ENCODE data around the gene TNIP1. TPM values are rescaled to one million over a fixed set of nuclear protein-coding genes. Genes with fewer than 3 reads are reported as not detected.

TNIP1 gene
- total and polyA plus RNA-seq, 2 donors = 49.9 to 54.7 TPM

- Histone ChIP-seq H3K9me3 (ENCODE audit: control insufficient read depth in 2 of 2, insufficient read depth in 1 of 2, low read length in 1 of 2) (peaks cover 0 to 3% of the 10 kb centered on the region in 2 donors), H3K27ac (ENCODE audit: low read depth in 1 of 2, low read length in 1 of 2) (no peak overlapping the region), H3K27me3 (ENCODE audit: control insufficient read depth in 2 of 2, insufficient read depth in 1 of 2, low read length in 1 of 2) (no peaks in the 10 kb centered on the region), H3K4me3 (ENCODE audit: low read length in 2 of 2) (no peak overlapping the region), H3K4me1 (ENCODE audit: control insufficient read depth in 2 of 2, insufficient read depth in 2 of 2, low read length in 2 of 2) (peaks cover 15 to 31% of the 10 kb centered on the region in 2 donors), H3K36me3 (ENCODE audit: control insufficient read depth in 2 of 2, insufficient read depth in 2 of 2, low read length in 1 of 2) (peaks cover 34 to 38% of the 10 kb centered on the region in 2 donors)
- no peak for DNase-seq (ENCODE audit: low read depth in 6 of 9, low spot score in 9 of 9)
- 93% methylated on average over 6 of the region's 6 CpGs for WGBS
Observed at GRCh38 chr5:151066920-151067319, 13.9 kb downstream of the TNIP1 start.

- Histone ChIP-seq H3K4me3 (ENCODE audit: low read length in 2 of 2) (no peak overlapping the region), H3K27me3 (ENCODE audit: control insufficient read depth in 2 of 2, insufficient read depth in 1 of 2, low read length in 1 of 2) (no peaks in the 10 kb centered on the region), H3K9me3 (ENCODE audit: control insufficient read depth in 2 of 2, insufficient read depth in 1 of 2, low read length in 1 of 2) (peaks cover 0 to 3% of the 10 kb centered on the region in 2 donors), H3K27ac (ENCODE audit: low read depth in 1 of 2, low read length in 1 of 2) (no peak overlapping the region), H3K36me3 (ENCODE audit: control insufficient read depth in 2 of 2, insufficient read depth in 2 of 2, low read length in 1 of 2) (peaks cover 44 to 47% of the 10 kb centered on the region in 2 donors), H3K4me1 (ENCODE audit: control insufficient read depth in 2 of 2, insufficient read depth in 2 of 2, low read length in 2 of 2) (peaks cover 12 to 27% of the 10 kb centered on the region in 2 donors)
- no peak for DNase-seq (ENCODE audit: low read depth in 6 of 9, low spot score in 9 of 9)
- 91% methylated on average over 1 of the region's 1 CpG for WGBS
Observed at GRCh38 chr5:151065609-151066008, 15.2 kb downstream of the TNIP1 start.

GRCh38 chr5:151064916-151065499 lies 15.8 kb downstream of the TNIP1 start:
- H3K27ac ChIP-seq (ENCODE audit: low read depth in 1 of 2, low read length in 1 of 2) = no peak overlapping the region
- H3K36me3 ChIP-seq (ENCODE audit: control insufficient read depth in 2 of 2, insufficient read depth in 2 of 2, low read length in 1 of 2) = peaks cover 49 to 53% of the 10 kb centered on the region in 2 donors
- peaks cover 0 to 3% of the 10 kb centered on the region in 2 donors for H3K9me3 ChIP-seq (ENCODE audit: control insufficient read depth in 2 of 2, insufficient read depth in 1 of 2, low read length in 1 of 2)
- no peak for DNase-seq (ENCODE audit: low read depth in 6 of 9, low spot score in 9 of 9)
- 98% methylated on average over 12 of the region's 12 CpGs for WGBS
- no peaks in the 10 kb centered on the region for H3K27me3 ChIP-seq (ENCODE audit: control insufficient read depth in 2 of 2, insufficient read depth in 1 of 2, low read length in 1 of 2)
- H3K4me3 ChIP-seq (ENCODE audit: low read length in 2 of 2) = no peak overlapping the region
- peaks cover 12 to 31% of the 10 kb centered on the region in 2 donors for H3K4me1 ChIP-seq (ENCODE audit: control insufficient read depth in 2 of 2, insufficient read depth in 2 of 2, low read length in 2 of 2)

GRCh38 chr5:151063142-151063989 lies 17.5 kb downstream of the TNIP1 start:
- no peak overlapping the region for H3K27ac ChIP-seq (ENCODE audit: low read depth in 1 of 2, low read length in 1 of 2)
- DNase-seq (ENCODE audit: low read depth in 6 of 9, low spot score in 9 of 9) = no peak
- peaks cover 3 to 19% of the 10 kb centered on the region in 2 donors for H3K4me1 ChIP-seq (ENCODE audit: control insufficient read depth in 2 of 2, insufficient read depth in 2 of 2, low read length in 2 of 2)
- peaks cover 0 to 3% of the 10 kb centered on the region in 2 donors for H3K9me3 ChIP-seq (ENCODE audit: control insufficient read depth in 2 of 2, insufficient read depth in 1 of 2, low read length in 1 of 2)
- H3K4me3 ChIP-seq (ENCODE audit: low read length in 2 of 2) = no peak overlapping the region
- H3K36me3 ChIP-seq (ENCODE audit: control insufficient read depth in 2 of 2, insufficient read depth in 2 of 2, low read length in 1 of 2) = peaks cover 60 to 62% of the 10 kb centered on the region in 2 donors
- no peaks in the 10 kb centered on the region for H3K27me3 ChIP-seq (ENCODE audit: control insufficient read depth in 2 of 2, insufficient read depth in 1 of 2, low read length in 1 of 2)
- 89% methylated on average over 17 of the region's 17 CpGs for WGBS

GRCh38 chr5:151062405-151063141 lies 18.3 kb downstream of the TNIP1 start:
- no peak for DNase-seq (ENCODE audit: low read depth in 6 of 9, low spot score in 9 of 9)
- over 99% methylated on average over 5 of the region's 5 CpGs for WGBS
- no peak overlapping the region for H3K27ac ChIP-seq (ENCODE audit: low read depth in 1 of 2, low read length in 1 of 2)
- peaks cover 2 to 11% of the 10 kb centered on the region in 2 donors for H3K4me1 ChIP-seq (ENCODE audit: control insufficient read depth in 2 of 2, insufficient read depth in 2 of 2, low read length in 2 of 2)
- H3K4me3 ChIP-seq (ENCODE audit: low read length in 2 of 2) = no peak overlapping the region
- H3K9me3 ChIP-seq (ENCODE audit: control insufficient read depth in 2 of 2, insufficient read depth in 1 of 2, low read length in 1 of 2) = peaks cover 0 to 3% of the 10 kb centered on the region in 2 donors
- H3K36me3 ChIP-seq (ENCODE audit: control insufficient read depth in 2 of 2, insufficient read depth in 2 of 2, low read length in 1 of 2) = peaks cover 61 to 66% of the 10 kb centered on the region in 2 donors
- no peaks in the 10 kb centered on the region for H3K27me3 ChIP-seq (ENCODE audit: control insufficient read depth in 2 of 2, insufficient read depth in 1 of 2, low read length in 1 of 2)

- no peaks in the 10 kb centered on the region for H3K27me3 ChIP-seq (ENCODE audit: control insufficient read depth in 2 of 2, insufficient read depth in 1 of 2, low read length in 1 of 2)
- DNase-seq (ENCODE audit: low read depth in 6 of 9, low spot score in 9 of 9) = no peak
- no peak overlapping the region for H3K4me3 ChIP-seq (ENCODE audit: low read length in 2 of 2)
- H3K27ac ChIP-seq (ENCODE audit: low read depth in 1 of 2, low read length in 1 of 2) = no peak overlapping the region
- peaks cover 2 to 8% of the 10 kb centered on the region in 2 donors for H3K4me1 ChIP-seq (ENCODE audit: control insufficient read depth in 2 of 2, insufficient read depth in 2 of 2, low read length in 2 of 2)
- 98% methylated on average over 6 of the region's 6 CpGs for WGBS
- peaks cover 0 to 3% of the 10 kb centered on the region in 2 donors for H3K9me3 ChIP-seq (ENCODE audit: control insufficient read depth in 2 of 2, insufficient read depth in 1 of 2, low read length in 1 of 2)
- H3K36me3 ChIP-seq (ENCODE audit: control insufficient read depth in 2 of 2, insufficient read depth in 2 of 2, low read length in 1 of 2) = peaks cover 70 to 71% of the 10 kb centered on the region in 2 donors
Observed at GRCh38 chr5:151060742-151061141, 20.1 kb downstream of the TNIP1 start.

GRCh38 chr5:151058891-151059489 lies 21.8 kb downstream of the TNIP1 start:
- no peak for DNase-seq (ENCODE audit: low read depth in 6 of 9, low spot score in 9 of 9)
- peaks cover 82 to 86% of the 10 kb centered on the region in 2 donors for H3K36me3 ChIP-seq (ENCODE audit: control insufficient read depth in 2 of 2, insufficient read depth in 2 of 2, low read length in 1 of 2)
- H3K27me3 ChIP-seq (ENCODE audit: control insufficient read depth in 2 of 2, insufficient read depth in 1 of 2, low read length in 1 of 2) = no peaks in the 10 kb centered on the region
- WGBS = 90% methylated on average over 7 of the region's 7 CpGs
- H3K27ac ChIP-seq (ENCODE audit: low read depth in 1 of 2, low read length in 1 of 2) = no peak overlapping the region
- H3K4me1 ChIP-seq (ENCODE audit: control insufficient read depth in 2 of 2, insufficient read depth in 2 of 2, low read length in 2 of 2) = peaks cover 2 to 8% of the 10 kb centered on the region in 2 donors
- H3K4me3 ChIP-seq (ENCODE audit: low read length in 2 of 2) = no peak overlapping the region
- H3K9me3 ChIP-seq (ENCODE audit: control insufficient read depth in 2 of 2, insufficient read depth in 1 of 2, low read length in 1 of 2) = peaks cover 0 to 3% of the 10 kb centered on the region in 2 donors

- H3K4me1 ChIP-seq (ENCODE audit: control insufficient read depth in 2 of 2, insufficient read depth in 2 of 2, low read length in 2 of 2) = peaks cover 2 to 8% of the 10 kb centered on the region in 2 donors
- no peak overlapping the region for H3K4me3 ChIP-seq (ENCODE audit: low read length in 2 of 2)
- peaks cover 85 to 86% of the 10 kb centered on the region in 2 donors for H3K36me3 ChIP-seq (ENCODE audit: control insufficient read depth in 2 of 2, insufficient read depth in 2 of 2, low read length in 1 of 2)
- WGBS = 87% methylated on average over 5 of the region's 5 CpGs
- no peaks in the 10 kb centered on the region for H3K9me3 ChIP-seq (ENCODE audit: control insufficient read depth in 2 of 2, insufficient read depth in 1 of 2, low read length in 1 of 2)
- H3K27ac ChIP-seq (ENCODE audit: low read depth in 1 of 2, low read length in 1 of 2) = no peak overlapping the region
- H3K27me3 ChIP-seq (ENCODE audit: control insufficient read depth in 2 of 2, insufficient read depth in 1 of 2, low read length in 1 of 2) = no peaks in the 10 kb centered on the region
- DNase-seq (ENCODE audit: low read depth in 6 of 9, low spot score in 9 of 9) = no peak
Observed at GRCh38 chr5:151058301-151058700, 22.5 kb downstream of the TNIP1 start.

Data from thymus (tissue), 11 donors.